ENCODE data around the gene MAP4K5.

DNA sequence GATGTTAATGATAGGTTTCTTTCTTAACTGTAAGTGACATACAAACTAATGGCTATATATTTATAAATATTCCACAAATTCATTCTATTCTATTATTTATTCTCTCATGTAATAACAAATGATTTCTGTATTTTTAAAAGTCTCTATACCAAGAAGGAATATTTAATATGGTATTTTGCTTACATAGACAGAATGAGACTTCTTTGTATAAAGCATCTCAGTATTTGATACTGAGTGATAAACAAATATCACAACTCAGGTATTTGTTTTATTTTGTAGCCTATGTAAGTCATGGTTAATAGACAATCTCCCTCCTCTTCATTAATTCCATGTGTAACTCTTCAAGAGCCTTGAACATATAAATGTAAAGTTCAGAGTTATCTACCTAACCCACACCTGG is 45.6 kb upstream of the MAP4K5 start:
- TF ChIP-seq EP300 (IDR thresholded peaks at IDR 0.05) = no peak
- TF ChIP-seq, protein P1, sequence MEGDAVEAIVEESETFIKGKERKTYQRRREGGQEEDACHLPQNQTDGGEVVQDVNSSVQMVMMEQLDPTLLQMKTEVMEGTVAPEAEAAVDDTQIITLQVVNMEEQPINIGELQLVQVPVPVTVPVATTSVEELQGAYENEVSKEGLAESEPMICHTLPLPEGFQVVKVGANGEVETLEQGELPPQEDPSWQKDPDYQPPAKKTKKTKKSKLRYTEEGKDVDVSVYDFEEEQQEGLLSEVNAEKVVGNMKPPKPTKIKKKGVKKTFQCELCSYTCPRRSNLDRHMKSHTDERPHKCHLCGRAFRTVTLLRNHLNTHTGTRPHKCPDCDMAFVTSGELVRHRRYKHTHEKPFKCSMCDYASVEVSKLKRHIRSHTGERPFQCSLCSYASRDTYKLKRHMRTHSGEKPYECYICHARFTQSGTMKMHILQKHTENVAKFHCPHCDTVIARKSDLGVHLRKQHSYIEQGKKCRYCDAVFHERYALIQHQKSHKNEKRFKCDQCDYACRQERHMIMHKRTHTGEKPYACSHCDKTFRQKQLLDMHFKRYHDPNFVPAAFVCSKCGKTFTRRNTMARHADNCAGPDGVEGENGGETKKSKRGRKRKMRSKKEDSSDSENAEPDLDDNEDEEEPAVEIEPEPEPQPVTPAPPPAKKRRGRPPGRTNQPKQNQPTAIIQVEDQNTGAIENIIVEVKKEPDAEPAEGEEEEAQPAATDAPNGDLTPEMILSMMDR (IDR thresholded peaks at IDR 0.05) = no peak
- no peak for TF ChIP-seq POLR2A (IDR thresholded peaks at IDR 0.05)
